NCI-H526 treated with DMSO at 0.1 percent for 48 hours (cell line): ENCODE measurements around the gene TOM1L2.

ENCODE experiments used
- DNase-seq: peaks from one replicate; lab custom pipeline; 2025; lab: John Stamatoyannopoulos, UW

TOM1L2 gene

GRCh38 chr17:17833658-17834357, 138.4 kb downstream of the TOM1L2 start:
- DNase-seq = no peak

DNA sequence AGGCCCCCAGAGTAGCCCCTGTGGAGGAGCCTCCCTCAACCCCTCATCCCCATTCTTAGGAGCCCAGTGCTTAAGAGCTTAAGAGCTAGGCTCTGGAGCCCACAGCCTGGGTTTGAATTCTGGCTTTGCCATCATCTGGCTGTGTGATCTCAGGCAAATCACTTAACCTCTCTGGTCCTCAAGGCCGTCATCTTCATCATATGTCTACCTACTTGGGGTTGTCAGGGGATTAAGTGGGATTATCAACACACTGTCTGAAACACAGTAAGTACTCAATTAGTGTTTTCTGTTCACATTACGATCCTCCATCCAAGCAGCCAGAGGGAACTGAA, 140.2 kb downstream of the TOM1L2 start:
- no peak for DNase-seq

- DNase-seq = no peak
Observed at GRCh38 chr17:17831208-17832031, 140.8 kb downstream of the TOM1L2 start.

- no peak for DNase-seq
Observed at GRCh38 chr17:17830740-17831207, 141.4 kb downstream of the TOM1L2 start.

DNA sequence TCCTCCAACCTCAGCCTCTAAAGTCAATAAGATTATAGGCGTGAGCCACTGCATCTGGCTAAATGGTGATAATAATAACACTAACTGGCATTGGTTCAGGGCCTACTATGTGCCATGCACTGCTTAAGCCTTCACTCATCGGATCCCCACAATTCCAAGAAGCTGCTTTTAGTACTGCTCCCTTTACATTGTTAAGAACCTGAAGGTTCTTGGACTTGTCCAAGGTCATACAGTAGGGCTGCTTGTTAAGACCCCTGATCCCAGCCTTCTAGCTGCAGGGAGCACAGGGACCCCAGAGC, 142.0 kb downstream of the TOM1L2 start:
- DNase-seq = no peak

DNA sequence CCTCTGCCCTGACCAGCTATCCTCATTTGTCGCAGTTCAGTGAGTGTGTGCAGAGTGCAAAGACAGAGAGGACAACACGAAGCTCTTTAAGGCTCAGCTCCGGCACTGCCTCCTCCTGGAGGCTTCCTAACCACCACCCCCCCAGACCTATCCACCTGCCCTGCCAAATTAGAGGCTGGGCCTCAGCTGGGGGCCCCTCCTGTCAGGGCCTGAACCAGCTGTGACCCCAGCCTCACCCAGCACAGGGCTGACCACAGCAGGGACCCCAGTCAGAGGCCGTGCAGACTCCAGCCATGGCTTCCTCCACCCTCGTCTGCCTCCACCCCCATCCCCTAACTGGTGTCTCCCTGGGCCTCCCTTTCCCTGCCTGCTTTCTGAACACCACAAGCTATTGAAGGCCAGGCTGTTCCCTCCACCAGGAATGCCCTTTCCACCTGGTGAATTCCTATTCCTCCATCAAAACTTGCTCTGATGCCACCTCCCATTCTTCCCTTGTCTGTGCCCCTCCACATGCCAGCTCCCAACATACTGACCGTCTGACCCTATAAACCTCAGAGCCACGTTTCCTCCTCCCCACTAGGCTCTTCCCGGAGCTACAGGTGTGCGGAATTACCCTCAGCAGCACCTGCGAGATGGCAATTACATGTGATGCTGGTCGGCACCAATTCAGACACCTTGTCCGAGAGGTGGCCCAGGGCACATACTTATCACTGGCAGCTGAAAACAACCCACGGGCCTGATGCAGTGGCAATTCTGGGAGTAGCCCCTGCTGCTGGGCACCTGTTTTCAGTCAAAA, 144.2 kb downstream of the TOM1L2 start:
- no peak for DNase-seq

DNA sequence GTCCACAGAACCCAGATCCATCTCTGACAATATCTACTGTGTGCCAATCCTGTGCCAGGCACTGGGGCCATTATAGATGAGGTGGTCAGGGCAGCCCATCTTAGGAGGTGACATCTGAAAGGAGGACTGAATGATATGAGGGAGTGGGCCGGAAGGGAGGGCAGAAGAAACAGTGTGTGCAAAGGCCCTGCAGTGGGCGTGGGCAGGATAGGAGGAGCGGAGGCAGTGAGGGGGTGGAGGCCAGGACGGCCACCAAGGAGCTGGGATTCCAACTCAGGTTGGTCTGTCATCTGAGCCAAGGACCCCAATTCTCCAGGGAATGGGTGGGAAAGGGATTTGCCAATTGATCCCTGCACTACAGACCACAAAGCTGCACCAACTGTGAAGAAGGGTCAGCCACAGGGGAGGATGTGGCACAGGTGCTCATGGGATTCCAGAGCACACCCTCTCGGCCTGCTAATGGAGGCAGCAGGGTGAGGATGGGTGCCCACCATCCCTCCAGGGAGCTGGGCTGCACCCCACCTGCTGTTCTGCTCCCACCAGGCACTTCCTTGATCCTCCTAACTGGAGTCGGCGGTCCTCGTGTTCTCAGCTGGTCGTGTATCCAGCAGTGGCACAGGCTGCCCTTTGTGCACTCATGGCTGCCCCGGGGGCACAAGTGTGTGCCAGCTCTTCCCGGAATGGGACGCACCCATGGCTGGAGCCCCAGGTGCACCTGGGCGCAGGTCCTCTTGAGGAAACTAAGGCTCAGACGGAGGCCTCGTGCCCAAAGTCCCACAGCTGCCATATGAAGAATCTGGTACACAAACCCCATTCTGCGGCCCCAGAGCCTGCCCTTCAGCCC, 145.0 kb downstream of the TOM1L2 start:
- DNase-seq = no peak

- DNase-seq = no peak
Observed at GRCh38 chr17:17826342-17826713, 145.9 kb downstream of the TOM1L2 start.

DNA sequence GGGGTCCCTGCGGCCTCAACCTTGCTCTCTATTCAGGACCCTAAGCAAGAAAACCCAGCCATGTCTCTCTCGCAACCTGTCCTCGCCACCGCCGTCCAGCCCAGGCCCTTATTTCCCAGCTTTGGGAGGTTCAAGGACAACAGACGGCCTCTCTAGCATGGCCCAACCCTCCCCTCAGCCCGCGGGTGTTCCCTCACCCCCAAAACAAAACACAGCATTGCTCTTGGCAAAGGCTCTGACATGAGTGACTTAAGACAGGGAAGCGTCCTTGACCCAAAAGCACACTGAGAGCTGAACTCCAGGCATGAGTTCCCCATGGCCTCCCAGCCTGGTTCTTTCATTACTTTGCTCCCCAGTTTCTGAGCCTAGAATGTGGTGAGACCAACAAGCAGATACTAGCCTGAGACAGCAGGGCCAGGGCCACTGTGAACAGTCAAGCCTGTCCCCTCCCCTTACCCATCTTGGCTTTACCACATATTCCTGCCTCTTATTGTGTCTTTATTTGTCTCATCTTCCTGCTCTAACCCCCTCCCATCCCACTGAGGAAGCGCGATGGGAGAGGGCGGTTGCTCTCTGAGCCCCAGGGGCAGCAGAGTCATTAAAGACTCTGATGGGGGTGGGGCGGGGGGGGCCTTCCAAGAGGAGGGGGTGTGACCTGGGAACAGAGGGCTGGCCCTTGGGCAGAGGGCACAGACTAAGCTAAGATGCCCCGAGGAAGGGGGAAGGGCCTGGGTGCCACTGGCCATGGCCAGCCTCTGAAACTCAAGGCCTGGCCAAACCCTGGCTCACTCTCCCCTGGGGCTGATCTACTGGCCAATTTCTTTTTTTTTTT, 147.2 kb downstream of the TOM1L2 start:
- no peak for DNase-seq

- no peak for DNase-seq
Observed at GRCh38 chr17:17824119-17824782, 147.9 kb downstream of the TOM1L2 start.

DNA sequence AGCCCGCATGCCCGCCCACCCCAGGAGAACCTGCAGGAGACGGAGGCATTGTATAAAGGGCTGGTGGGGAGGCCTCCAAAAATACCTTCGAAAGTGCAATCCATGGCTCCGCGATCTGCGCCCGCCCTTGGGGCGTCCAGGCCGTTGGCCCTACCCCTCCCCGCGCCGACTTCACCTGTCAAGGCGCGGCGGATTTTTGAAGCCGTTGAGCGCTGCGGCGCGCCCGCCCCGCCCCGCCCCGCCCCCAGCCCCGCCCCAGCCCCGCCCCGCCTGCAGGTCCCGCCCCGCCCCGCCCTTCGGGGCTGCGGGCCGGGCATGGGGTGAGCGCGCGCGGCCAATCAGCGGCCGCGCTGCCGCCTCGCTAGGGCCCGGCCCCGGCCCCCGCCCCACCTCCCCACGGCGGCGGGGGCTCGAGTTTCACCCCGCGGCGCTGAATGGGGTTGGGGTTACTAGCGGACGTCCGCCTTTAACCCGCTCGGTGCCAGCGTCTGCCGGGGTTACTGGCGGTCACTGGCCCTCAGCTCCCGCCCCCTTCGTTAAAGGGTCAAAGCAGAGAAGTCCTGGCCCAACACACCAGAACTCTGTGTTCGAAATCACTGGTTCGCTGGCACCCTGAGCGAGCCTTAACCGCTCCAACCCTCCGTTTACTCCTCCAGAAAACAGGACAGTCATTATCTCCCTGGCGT, 148.6 kb downstream of the TOM1L2 start:
- DNase-seq = peak; percentile 57

DNA sequence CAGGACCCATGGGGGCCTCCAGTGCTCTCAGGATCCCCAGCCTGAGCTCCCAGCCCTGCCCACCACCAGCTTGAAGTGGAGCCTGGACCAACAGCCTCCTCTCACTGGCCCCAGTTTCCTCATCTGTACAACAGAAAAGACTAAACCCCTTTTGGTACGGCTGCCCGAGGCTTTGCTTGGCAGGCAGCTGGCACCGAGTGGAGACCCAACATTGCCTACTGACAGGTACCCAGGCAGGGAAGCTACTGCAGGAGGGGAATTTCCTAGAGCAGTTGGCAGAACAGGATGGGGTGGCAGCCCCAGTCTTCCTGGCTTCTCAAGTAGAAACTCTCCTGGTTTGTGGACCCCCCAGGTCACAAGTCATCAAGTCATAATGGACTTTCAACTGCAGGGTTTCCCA, 149.6 kb downstream of the TOM1L2 start:
- no peak for DNase-seq

DNA sequence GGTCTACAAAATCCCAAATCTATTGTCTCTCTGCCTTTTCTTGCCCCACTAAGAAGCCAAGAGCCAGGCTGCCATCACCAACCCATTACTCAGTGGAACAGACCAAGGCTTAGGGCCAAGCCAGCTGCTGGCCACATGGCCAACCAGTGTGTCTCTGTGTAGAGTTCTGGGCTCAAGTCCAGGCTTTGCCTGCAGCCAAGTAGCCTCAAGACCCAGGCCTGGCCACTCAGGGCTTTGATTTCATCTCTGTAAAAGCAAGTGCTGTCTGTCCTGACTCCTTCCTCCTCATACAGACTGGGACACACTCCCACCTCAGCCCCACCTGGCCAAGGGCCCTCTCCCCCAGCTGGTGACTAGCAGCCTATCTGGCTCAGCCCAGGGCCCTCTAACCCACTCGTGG, 150.0 kb downstream of the TOM1L2 start:
- no peak for DNase-seq

- DNase-seq = no peak
Observed at GRCh38 chr17:17820463-17821158, 151.6 kb downstream of the TOM1L2 start.

- DNase-seq = no peak
Observed at GRCh38 chr17:17820046-17820445, 152.2 kb downstream of the TOM1L2 start.

DNA sequence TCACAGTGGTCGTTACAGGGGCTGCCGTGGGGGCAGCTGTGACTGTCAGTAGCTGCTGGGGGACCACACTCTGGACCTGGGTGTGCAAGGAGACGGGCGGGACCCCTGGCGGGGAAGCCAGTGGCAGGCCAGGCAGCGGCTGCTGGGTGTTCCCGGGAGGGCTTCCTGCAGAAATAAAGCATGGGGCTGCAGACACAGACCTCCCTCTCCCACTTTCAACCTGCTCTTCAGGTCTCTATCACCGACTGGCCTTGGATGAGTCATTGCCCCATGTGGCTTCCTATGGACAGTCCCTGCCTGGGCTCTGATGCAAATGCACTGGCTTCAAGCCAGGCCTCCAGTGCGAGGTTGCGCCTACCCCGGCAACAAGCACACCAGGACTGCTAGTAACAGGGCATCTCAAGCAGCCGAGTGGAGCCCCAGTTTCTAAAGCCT, 152.6 kb downstream of the TOM1L2 start:
- no peak for DNase-seq

GRCh38 chr17:17819111-17819510, 153.1 kb downstream of the TOM1L2 start:
- DNase-seq = no peak

- no peak for DNase-seq
Observed at GRCh38 chr17:17818088-17818526, 154.1 kb downstream of the TOM1L2 start.

- no peak for DNase-seq
Observed at GRCh38 chr17:17817552-17817947, 154.7 kb downstream of the TOM1L2 start.
